ENCODE data around the gene ZNF276.

Gene ZNF276

DNA sequence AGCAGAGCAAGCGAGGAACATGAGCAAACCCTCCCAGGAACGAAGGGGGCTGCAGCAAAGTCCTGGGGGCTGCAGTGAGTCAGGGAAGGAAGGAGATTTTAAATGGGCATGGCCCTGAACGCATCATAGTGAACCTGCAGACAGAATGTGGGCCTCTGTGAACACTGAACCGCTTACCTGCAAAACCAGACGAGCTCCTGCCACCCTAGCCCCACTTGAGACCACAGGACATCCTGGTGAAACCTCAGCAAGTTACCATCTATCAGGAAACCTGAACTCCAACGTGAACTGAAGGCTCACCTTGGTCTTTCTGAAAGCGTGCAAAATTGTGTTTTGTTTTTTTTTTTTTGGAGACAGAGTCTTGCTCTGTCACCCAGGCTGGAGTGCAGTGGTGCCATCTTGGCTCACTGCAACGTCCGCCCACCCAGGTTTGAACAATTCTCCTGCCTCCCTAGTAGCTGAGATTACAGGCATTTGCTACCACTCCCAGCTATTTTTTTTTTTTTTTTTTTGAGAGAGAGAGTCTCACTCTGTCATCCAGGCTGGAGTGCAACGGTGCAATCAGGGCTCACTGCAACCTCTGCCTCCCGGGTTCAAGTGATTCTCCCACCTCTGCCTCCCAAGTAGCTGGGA is 64.3 kb downstream of the ZNF276 start:
- Histone ChIP-seq H3K9me3 (ENCODE audit: insufficient read depth, low read length) (no peaks in the 10 kb centered on the region), H3K4me3 (ENCODE audit: low read length) (no peak overlapping the region), H3K9ac (ENCODE audit: low read length) (no peak overlapping the region), H3K79me2 (ENCODE audit: low read length) (peaks cover 2% of the 10 kb centered on the region; the same call in 1 of the 2 replicates), H3K36me3 (replicated peaks; ENCODE audit: low read depth, low read length) (peaks cover 37% of the 10 kb centered on the region), H3K4me2 (ENCODE audit: low read length) (no peak overlapping the region), H3K27ac (ENCODE audit: low read length) (no peak overlapping the region), H4K20me1 (ENCODE audit: insufficient read depth, low read length) (no peaks in the 10 kb centered on the region), H3K4me1 (ENCODE audit: low read length) (no peaks in the 10 kb centered on the region), H2AFZ (ENCODE audit: low read depth, low read length) (no peak overlapping the region), H3K27me3 (ENCODE audit: low read depth, low read length) (no peaks in the 10 kb centered on the region)
- TF ChIP-seq, protein P1, sequence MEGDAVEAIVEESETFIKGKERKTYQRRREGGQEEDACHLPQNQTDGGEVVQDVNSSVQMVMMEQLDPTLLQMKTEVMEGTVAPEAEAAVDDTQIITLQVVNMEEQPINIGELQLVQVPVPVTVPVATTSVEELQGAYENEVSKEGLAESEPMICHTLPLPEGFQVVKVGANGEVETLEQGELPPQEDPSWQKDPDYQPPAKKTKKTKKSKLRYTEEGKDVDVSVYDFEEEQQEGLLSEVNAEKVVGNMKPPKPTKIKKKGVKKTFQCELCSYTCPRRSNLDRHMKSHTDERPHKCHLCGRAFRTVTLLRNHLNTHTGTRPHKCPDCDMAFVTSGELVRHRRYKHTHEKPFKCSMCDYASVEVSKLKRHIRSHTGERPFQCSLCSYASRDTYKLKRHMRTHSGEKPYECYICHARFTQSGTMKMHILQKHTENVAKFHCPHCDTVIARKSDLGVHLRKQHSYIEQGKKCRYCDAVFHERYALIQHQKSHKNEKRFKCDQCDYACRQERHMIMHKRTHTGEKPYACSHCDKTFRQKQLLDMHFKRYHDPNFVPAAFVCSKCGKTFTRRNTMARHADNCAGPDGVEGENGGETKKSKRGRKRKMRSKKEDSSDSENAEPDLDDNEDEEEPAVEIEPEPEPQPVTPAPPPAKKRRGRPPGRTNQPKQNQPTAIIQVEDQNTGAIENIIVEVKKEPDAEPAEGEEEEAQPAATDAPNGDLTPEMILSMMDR (IDR thresholded peaks at IDR 0.05; ENCODE audit: low read depth, low read length) = no peak
- no peak for TF ChIP-seq EZH2phosphoT487 (IDR thresholded peaks at IDR 0.05; ENCODE audit: low read depth)

DNA sequence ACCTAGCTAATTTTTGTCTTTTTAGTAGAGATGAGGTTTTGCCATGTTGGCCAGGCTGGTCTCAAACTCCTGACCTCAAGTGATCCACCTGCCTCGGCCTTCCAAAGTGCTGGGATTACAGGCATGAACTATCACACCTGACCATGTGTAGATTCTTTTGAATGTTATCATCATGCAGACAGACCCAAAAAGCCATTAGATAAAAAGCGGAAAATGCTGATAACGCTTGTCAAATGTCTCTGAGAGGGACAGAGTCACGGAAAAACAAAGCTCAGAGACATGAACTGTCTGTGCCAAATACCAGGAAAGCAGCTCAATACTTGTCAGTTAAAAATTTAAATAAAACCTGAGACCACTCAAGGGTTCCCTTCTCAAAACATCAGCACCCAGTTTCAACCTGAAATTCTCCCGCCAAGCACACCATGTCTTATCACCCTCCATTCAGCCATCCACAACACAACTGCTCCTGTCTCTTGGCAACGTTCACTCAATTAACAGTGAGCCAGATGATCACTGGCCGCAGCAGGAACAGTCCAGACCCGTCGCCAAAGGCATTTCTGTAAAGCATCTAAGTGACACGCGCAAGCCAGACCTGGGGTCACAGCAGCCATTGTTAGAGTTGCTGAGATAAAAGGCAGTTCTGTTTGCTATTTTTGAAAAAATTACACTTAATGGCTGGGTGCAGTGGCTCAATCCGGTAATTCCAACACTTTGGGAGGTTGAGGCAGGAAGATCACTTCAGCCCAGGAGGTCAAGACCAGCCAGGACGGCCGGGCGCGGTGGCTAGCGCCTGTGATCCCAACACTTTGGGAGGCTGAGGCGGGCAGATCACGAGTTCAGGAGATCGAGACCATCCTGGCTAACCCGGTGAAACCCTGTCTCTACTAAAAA is 65.4 kb downstream of the ZNF276 start:
- TF ChIP-seq, protein P1 (IDR thresholded peaks at IDR 0.05; ENCODE audit: low read depth, low read length) = no peak
- no peak for TF ChIP-seq EZH2phosphoT487 (IDR thresholded peaks at IDR 0.05; ENCODE audit: low read depth)
- Histone ChIP-seq H2AFZ (ENCODE audit: low read depth, low read length) (no peak overlapping the region), H3K27me3 (ENCODE audit: low read depth, low read length) (no peaks in the 10 kb centered on the region), H3K4me3 (ENCODE audit: low read length) (no peak overlapping the region), H3K9me3 (ENCODE audit: insufficient read depth, low read length) (no peaks in the 10 kb centered on the region), H4K20me1 (ENCODE audit: insufficient read depth, low read length) (no peaks in the 10 kb centered on the region), H3K9ac (ENCODE audit: low read length) (no peak overlapping the region), H3K4me1 (ENCODE audit: low read length) (no peaks in the 10 kb centered on the region), H3K79me2 (ENCODE audit: low read length) (peaks cover 2% of the 10 kb centered on the region; the same call in 1 of the 2 replicates), H3K4me2 (ENCODE audit: low read length) (no peak overlapping the region), H3K36me3 (replicated peaks; ENCODE audit: low read depth, low read length) (peaks cover 45% of the 10 kb centered on the region), H3K27ac (ENCODE audit: low read length) (no peak overlapping the region)

DNA sequence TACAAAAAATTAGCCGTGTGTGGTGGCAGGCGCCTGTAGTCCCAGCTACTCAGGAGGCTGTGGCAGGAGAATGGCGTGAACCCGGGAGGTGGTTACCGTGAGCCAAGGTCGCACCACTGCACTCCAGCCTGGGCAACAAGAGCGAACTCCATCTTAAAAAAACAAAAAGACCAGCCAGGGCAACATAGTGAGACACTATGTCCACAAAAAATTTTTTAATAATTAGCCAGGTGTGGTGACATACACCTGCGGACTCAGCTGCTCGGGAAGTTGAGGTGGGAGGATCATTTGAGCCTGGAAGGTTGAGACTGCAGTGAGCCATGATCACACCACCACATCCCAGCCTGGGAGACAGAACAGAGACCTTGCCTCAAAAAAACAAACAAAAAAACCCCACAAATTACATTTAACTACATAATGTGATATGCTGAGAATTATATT is 66.0 kb downstream of the ZNF276 start:
- Histone ChIP-seq H3K4me2 (ENCODE audit: low read length) (no peak overlapping the region), H3K9ac (ENCODE audit: low read length) (no peak overlapping the region), H3K36me3 (replicated peaks; ENCODE audit: low read depth, low read length) (peaks cover 50% of the 10 kb centered on the region), H3K27ac (ENCODE audit: low read length) (no peak overlapping the region), H3K79me2 (ENCODE audit: low read length) (peaks cover 2% of the 10 kb centered on the region; the same call in 1 of the 2 replicates), H3K4me1 (ENCODE audit: low read length) (no peaks in the 10 kb centered on the region), H4K20me1 (ENCODE audit: insufficient read depth, low read length) (no peaks in the 10 kb centered on the region), H3K4me3 (ENCODE audit: low read length) (no peak overlapping the region), H3K27me3 (ENCODE audit: low read depth, low read length) (no peaks in the 10 kb centered on the region), H3K9me3 (ENCODE audit: insufficient read depth, low read length) (no peaks in the 10 kb centered on the region), H2AFZ (ENCODE audit: low read depth, low read length) (no peak overlapping the region)
- TF ChIP-seq EZH2phosphoT487 (IDR thresholded peaks at IDR 0.05; ENCODE audit: low read depth) = no peak
- TF ChIP-seq, protein P1 (IDR thresholded peaks at IDR 0.05; ENCODE audit: low read depth, low read length) = no peak

Data from OCI-LY3 (cell line).